WTC11 (cell line): Measurements from ENCODE around the gene MICU2. TPM values are rescaled to one million over a fixed set of nuclear protein-coding genes. Genes with fewer than 3 reads are reported as not detected.

Experiments used
- ATAC-seq: fragments of 200-7000 bp; cut with Tn5 transposase; 2 replicates; pipeline ENCODE4 v1.10.0; 2021; ENCODE audit warnings: mild to moderate bottlenecking, moderate library complexity
- CTCF ChIA-PET: fragments of 300-600 bp; sonication (Branson Sonifier 250); formaldehyde crosslinking; loops from one replicate; lab custom pipeline; 2021; ENCODE audit warnings: antibody characterized with exemption; lab: Charles Lee
- POLR2A ChIA-PET: fragments of 350-600 bp; sonication (Branson Sonifier 250); formaldehyde crosslinking; loops from one replicate; lab custom pipeline; 2021; ENCODE audit warnings: antibody characterized with exemption; lab: Charles Lee
- DNase-seq: peaks from one replicate; pipeline ENCODE4 v3.0.0; 2021; ENCODE audit warnings: low spot score
- H3K27ac Mint-ChIP-seq: 2 replicates; pipeline ENCODE4 v1.8.0; 2021; ENCODE audit warnings: mixed read lengths
- H3K27me3 Mint-ChIP-seq: 2 replicates; pipeline ENCODE4 v1.8.0; 2021; ENCODE audit warnings: low read depth, mild to moderate bottlenecking, moderate library complexity, mixed read lengths
- H3K36me3 Mint-ChIP-seq: 2 replicates; pipeline ENCODE4 v1.8.0; 2021; ENCODE audit warnings: mixed read lengths
- H3K4me1 Mint-ChIP-seq: 2 replicates; pipeline ENCODE4 v1.8.0; 2022; ENCODE audit warnings: mixed read lengths
- H3K4me3 Mint-ChIP-seq: 2 replicates; pipeline ENCODE4 v1.8.0; 2021; ENCODE audit warnings: mild to moderate bottlenecking, moderate library complexity, mixed read lengths
- H3K9me3 Mint-ChIP-seq: 2 replicates; pipeline ENCODE4 v1.8.0; 2021; ENCODE audit warnings: mixed read lengths
- CREM ChIP-seq: sonication (generic); formaldehyde crosslinking; IDR thresholded peaks from 2 replicates; pipeline ENCODE4 v1.8.1; 2022; ENCODE audit warnings: mild to moderate bottlenecking, missing genetic modification reagents, moderate library complexity
- ESRRA ChIP-seq: sonication (generic); formaldehyde crosslinking; IDR thresholded peaks from 2 replicates; pipeline ENCODE4 v1.8.1; 2022; ENCODE audit warnings: mild to moderate bottlenecking, missing genetic modification reagents, borderline replicate concordance
- ETV6 ChIP-seq: sonication (generic); formaldehyde crosslinking; IDR thresholded peaks from 2 replicates; pipeline ENCODE4 v1.8.1; 2022; ENCODE audit warnings: mild to moderate bottlenecking, missing genetic modification reagents
- GRHL2 ChIP-seq: fragments of 250-450 bp; sonication (Bioruptor Pico); IDR thresholded peaks from 2 replicates; pipeline ENCODE4 v1.8.0; 2022; ENCODE audit warnings: mild to moderate bottlenecking, moderate library complexity; ENCODE audit not compliant: insufficient replicate concordance, severe bottlenecking
- JUN ChIP-seq: sonication (generic); formaldehyde crosslinking; IDR thresholded peaks from 2 replicates; pipeline ENCODE4 v1.8.0; 2023; ENCODE audit warnings: mild to moderate bottlenecking, missing genetic modification reagents
- NR1H2 ChIP-seq: sonication (generic); formaldehyde crosslinking; IDR thresholded peaks from 2 replicates; pipeline ENCODE4 v1.9.0; 2021; ENCODE audit warnings: mild to moderate bottlenecking, moderate library complexity, missing genetic modification reagents
- RELA ChIP-seq: sonication (generic); formaldehyde crosslinking; IDR thresholded peaks from 2 replicates; pipeline ENCODE4 v1.8.1; 2022; ENCODE audit warnings: missing genetic modification reagents, mild to moderate bottlenecking, borderline replicate concordance
- SOX15 ChIP-seq: fragments of 250-450 bp; sonication (Bioruptor Pico); IDR thresholded peaks from 2 replicates; pipeline ENCODE4 v1.9.0; 2021; ENCODE audit warnings: mild to moderate bottlenecking
- TCF7 ChIP-seq: sonication (generic); formaldehyde crosslinking; IDR thresholded peaks from 2 replicates; pipeline ENCODE4 v1.8.0; 2022; ENCODE audit warnings: mild to moderate bottlenecking, low read depth, missing genetic modification reagents, moderate library complexity
- TEAD4 ChIP-seq: sonication (generic); formaldehyde crosslinking; IDR thresholded peaks from 2 replicates; pipeline ENCODE4 v1.8.0; 2022; ENCODE audit warnings: mild to moderate bottlenecking, missing genetic modification reagents
- ZNF121 ChIP-seq: sonication (generic); formaldehyde crosslinking; IDR thresholded peaks from 2 replicates; pipeline ENCODE4 v1.8.0; 2023; ENCODE audit warnings: missing genetic modification reagents
- ZNF219 ChIP-seq: sonication (generic); formaldehyde crosslinking; IDR thresholded peaks from 2 replicates; pipeline ENCODE4 v1.8.0; 2023; ENCODE audit warnings: missing genetic modification reagents, mild to moderate bottlenecking, borderline replicate concordance
- ZNF671 ChIP-seq: fragments of 250-450 bp; sonication (Bioruptor Pico); IDR thresholded peaks from 2 replicates; pipeline ENCODE4 v1.8.0; 2021; ENCODE audit warnings: mild to moderate bottlenecking
- total RNA-seq: library from RNA; stranded (reverse); gene quantifications from 3 replicates; pipeline ENCODE4 v1.2.3, GENCODE V29; 2021
- TF ChIP-seq, protein P1 (sequence below): sonication (generic); formaldehyde crosslinking; IDR thresholded peaks from 2 replicates; pipeline ENCODE4 v1.8.0; 2023; ENCODE audit warnings: missing genetic modification reagents
- TF ChIP-seq, protein P2 (sequence below): sonication (generic); formaldehyde crosslinking; IDR thresholded peaks from 2 replicates; pipeline ENCODE4 v1.8.1; 2023; ENCODE audit warnings: mild to moderate bottlenecking, missing genetic modification reagents
- TF ChIP-seq, protein P3 (sequence below): sonication (generic); formaldehyde crosslinking; IDR thresholded peaks from 2 replicates; pipeline ENCODE4 v1.8.1; 2022; ENCODE audit warnings: low read depth, mild to moderate bottlenecking, moderate library complexity, missing genetic modification reagents, borderline replicate concordance
- TF ChIP-seq, protein P4 (sequence below): sonication (generic); formaldehyde crosslinking; IDR thresholded peaks from 2 replicates; pipeline ENCODE4 v1.8.1; 2023; ENCODE audit warnings: mild to moderate bottlenecking, moderate library complexity, missing genetic modification reagents
- TF ChIP-seq, protein P5 (sequence below): fragments of 250-450 bp; sonication (Bioruptor Pico); IDR thresholded peaks from 2 replicates; pipeline ENCODE4 v1.8.0; 2021; ENCODE audit warnings: mild to moderate bottlenecking
- TF ChIP-seq, protein P6 (sequence below): sonication (generic); formaldehyde crosslinking; IDR thresholded peaks from 2 replicates; pipeline ENCODE4 v1.8.0; 2023; ENCODE audit warnings: mild to moderate bottlenecking, missing genetic modification reagents
- TF ChIP-seq, protein P7 (sequence below): fragments of 250-450 bp; sonication (Bioruptor Pico); IDR thresholded peaks from 2 replicates; pipeline ENCODE4 v1.9.0; 2021; ENCODE audit warnings: mild to moderate bottlenecking
- TF ChIP-seq, protein P8 (sequence below): sonication (generic); formaldehyde crosslinking; IDR thresholded peaks from 2 replicates; pipeline ENCODE4 v1.8.0; 2022; ENCODE audit warnings: mild to moderate bottlenecking, missing genetic modification reagents
- TF ChIP-seq, protein P9 (sequence below): sonication (generic); formaldehyde crosslinking; IDR thresholded peaks from 2 replicates; pipeline ENCODE4 v1.8.0; 2022; ENCODE audit warnings: mild to moderate bottlenecking, missing genetic modification reagents

MICU2 gene
- total RNA-seq, 1 experiment from 2014 or later, result 33.8 TPM

DNA sequence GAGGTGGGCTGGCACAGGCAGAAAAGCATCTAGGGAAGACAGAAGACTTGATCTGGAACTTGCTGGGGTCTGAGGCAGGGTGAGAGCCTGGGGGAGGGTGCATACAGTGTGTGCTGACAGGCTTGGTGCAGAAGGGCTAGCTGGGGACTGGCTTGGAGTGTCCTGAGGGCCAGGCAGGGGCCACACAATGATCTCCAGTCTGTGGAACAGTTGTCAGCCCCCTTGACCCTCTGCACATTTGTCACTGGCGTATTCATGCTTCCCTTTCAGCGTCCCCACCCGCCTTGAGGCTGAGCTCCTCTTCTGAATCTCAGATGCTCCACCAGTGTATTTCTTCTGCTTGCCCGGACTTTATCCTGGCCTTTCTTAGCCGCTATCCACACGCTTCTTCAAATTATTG, 2.8 kb upstream of the MICU2 start:
- Mint-ChIP-seq H3K27ac (no peak overlapping the region), H3K9me3 (no peaks in the 10 kb centered on the region), H3K4me3 (no peak overlapping the region), H3K36me3 (no peaks in the 10 kb centered on the region), H3K4me1 (peaks cover 6% of the 10 kb centered on the region), H3K27me3 (peaks cover 31% of the 10 kb centered on the region)
- ChIA-PET CTCF (interaction anchor here (0.7 kb wide), 1 partner anchor 1189 kb away, joined by 3 read pairs; no protein-coding TSS in a partner anchor), POLR2A (no interaction called here)
- DNase-seq (no peak), ATAC-seq (no peak)
- TF ChIP-seq TCF7 (CRISPR knock-in tag), result no peak
- no peak for TF ChIP-seq CREM
- TF ChIP-seq, protein P1, sequence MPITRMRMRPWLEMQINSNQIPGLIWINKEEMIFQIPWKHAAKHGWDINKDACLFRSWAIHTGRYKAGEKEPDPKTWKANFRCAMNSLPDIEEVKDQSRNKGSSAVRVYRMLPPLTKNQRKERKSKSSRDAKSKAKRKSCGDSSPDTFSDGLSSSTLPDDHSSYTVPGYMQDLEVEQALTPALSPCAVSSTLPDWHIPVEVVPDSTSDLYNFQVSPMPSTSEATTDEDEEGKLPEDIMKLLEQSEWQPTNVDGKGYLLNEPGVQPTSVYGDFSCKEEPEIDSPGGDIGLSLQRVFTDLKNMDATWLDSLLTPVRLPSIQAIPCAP (CRISPR knock-in tag), result no peak
- no peak for TF ChIP-seq SOX15 (CRISPR knock-in tag)
- TF ChIP-seq, protein P2, sequence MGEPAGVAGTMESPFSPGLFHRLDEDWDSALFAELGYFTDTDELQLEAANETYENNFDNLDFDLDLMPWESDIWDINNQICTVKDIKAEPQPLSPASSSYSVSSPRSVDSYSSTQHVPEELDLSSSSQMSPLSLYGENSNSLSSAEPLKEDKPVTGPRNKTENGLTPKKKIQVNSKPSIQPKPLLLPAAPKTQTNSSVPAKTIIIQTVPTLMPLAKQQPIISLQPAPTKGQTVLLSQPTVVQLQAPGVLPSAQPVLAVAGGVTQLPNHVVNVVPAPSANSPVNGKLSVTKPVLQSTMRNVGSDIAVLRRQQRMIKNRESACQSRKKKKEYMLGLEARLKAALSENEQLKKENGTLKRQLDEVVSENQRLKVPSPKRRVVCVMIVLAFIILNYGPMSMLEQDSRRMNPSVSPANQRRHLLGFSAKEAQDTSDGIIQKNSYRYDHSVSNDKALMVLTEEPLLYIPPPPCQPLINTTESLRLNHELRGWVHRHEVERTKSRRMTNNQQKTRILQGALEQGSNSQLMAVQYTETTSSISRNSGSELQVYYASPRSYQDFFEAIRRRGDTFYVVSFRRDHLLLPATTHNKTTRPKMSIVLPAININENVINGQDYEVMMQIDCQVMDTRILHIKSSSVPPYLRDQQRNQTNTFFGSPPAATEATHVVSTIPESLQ (CRISPR knock-in tag), result no peak
- TF ChIP-seq JUN (CRISPR knock-in tag), result no peak
- TF ChIP-seq NR1H2 (CRISPR knock-in tag), result no peak
- TF ChIP-seq RELA (CRISPR knock-in tag), result no peak
- no peak for TF ChIP-seq ZNF121
- TF ChIP-seq ZNF219 (CRISPR knock-in tag), result no peak
- TF ChIP-seq, protein P3, sequence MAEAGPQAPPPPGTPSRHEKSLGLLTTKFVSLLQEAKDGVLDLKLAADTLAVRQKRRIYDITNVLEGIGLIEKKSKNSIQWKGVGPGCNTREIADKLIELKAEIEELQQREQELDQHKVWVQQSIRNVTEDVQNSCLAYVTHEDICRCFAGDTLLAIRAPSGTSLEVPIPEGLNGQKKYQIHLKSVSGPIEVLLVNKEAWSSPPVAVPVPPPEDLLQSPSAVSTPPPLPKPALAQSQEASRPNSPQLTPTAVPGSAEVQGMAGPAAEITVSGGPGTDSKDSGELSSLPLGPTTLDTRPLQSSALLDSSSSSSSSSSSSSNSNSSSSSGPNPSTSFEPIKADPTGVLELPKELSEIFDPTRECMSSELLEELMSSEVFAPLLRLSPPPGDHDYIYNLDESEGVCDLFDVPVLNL (CRISPR knock-in tag), result no peak
- TF ChIP-seq, protein P4, sequence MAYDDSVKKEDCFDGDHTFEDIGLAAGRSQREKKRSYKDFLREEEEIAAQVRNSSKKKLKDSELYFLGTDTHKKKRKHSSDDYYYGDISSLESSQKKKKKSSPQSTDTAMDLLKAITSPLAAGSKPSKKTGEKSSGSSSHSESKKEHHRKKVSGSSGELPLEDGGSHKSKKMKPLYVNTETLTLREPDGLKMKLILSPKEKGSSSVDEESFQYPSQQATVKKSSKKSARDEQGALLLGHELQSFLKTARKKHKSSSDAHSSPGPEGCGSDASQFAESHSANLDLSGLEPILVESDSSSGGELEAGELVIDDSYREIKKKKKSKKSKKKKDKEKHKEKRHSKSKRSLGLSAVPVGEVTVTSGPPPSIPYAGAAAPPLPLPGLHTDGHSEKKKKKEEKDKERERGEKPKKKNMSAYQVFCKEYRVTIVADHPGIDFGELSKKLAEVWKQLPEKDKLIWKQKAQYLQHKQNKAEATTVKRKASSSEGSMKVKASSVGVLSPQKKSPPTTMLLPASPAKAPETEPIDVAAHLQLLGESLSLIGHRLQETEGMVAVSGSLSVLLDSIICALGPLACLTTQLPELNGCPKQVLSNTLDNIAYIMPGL (CRISPR knock-in tag), result no peak
- TF ChIP-seq, protein P5, sequence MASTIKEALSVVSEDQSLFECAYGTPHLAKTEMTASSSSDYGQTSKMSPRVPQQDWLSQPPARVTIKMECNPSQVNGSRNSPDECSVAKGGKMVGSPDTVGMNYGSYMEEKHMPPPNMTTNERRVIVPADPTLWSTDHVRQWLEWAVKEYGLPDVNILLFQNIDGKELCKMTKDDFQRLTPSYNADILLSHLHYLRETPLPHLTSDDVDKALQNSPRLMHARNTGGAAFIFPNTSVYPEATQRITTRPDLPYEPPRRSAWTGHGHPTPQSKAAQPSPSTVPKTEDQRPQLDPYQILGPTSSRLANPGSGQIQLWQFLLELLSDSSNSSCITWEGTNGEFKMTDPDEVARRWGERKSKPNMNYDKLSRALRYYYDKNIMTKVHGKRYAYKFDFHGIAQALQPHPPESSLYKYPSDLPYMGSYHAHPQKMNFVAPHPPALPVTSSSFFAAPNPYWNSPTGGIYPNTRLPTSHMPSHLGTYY (CRISPR knock-in tag), result no peak
- TF ChIP-seq, protein P6, sequence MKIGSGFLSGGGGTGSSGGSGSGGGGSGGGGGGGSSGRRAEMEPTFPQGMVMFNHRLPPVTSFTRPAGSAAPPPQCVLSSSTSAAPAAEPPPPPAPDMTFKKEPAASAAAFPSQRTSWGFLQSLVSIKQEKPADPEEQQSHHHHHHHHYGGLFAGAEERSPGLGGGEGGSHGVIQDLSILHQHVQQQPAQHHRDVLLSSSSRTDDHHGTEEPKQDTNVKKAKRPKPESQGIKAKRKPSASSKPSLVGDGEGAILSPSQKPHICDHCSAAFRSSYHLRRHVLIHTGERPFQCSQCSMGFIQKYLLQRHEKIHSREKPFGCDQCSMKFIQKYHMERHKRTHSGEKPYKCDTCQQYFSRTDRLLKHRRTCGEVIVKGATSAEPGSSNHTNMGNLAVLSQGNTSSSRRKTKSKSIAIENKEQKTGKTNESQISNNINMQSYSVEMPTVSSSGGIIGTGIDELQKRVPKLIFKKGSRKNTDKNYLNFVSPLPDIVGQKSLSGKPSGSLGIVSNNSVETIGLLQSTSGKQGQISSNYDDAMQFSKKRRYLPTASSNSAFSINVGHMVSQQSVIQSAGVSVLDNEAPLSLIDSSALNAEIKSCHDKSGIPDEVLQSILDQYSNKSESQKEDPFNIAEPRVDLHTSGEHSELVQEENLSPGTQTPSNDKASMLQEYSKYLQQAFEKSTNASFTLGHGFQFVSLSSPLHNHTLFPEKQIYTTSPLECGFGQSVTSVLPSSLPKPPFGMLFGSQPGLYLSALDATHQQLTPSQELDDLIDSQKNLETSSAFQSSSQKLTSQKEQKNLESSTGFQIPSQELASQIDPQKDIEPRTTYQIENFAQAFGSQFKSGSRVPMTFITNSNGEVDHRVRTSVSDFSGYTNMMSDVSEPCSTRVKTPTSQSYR, result no peak

DNA sequence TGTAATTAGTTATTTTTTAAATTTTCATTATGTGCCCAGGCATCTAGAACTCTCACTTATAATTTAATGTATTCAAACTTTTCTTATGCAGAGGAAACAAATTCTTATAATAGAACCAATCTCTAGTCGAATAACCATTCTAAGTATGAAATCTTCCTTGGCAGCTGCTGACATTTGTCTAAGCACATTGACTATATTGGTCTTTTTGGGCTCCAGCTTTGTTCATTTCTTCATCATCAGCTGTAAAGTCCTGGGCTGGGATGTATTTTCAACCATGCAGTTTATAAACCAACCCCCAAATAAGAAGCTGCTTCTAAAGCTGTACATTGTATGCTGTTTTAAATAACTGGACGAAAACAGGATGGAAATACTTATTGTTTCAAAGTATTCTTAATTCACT, 2.3 kb upstream of the MICU2 start:
- ATAC-seq, result no peak
- no peak for TF ChIP-seq ETV6 (CRISPR knock-in tag)
- TF ChIP-seq ESRRA (CRISPR knock-in tag), result no peak
- no peak for TF ChIP-seq ZNF671 (CRISPR knock-in tag)
- TF ChIP-seq GRHL2 (CRISPR knock-in tag), result no peak
- TF ChIP-seq, protein P7, sequence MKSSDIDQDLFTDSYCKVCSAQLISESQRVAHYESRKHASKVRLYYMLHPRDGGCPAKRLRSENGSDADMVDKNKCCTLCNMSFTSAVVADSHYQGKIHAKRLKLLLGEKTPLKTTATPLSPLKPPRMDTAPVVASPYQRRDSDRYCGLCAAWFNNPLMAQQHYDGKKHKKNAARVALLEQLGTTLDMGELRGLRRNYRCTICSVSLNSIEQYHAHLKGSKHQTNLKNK, result no peak
- TF ChIP-seq TEAD4 (CRISPR knock-in tag), result no peak
- TF ChIP-seq, protein P8, sequence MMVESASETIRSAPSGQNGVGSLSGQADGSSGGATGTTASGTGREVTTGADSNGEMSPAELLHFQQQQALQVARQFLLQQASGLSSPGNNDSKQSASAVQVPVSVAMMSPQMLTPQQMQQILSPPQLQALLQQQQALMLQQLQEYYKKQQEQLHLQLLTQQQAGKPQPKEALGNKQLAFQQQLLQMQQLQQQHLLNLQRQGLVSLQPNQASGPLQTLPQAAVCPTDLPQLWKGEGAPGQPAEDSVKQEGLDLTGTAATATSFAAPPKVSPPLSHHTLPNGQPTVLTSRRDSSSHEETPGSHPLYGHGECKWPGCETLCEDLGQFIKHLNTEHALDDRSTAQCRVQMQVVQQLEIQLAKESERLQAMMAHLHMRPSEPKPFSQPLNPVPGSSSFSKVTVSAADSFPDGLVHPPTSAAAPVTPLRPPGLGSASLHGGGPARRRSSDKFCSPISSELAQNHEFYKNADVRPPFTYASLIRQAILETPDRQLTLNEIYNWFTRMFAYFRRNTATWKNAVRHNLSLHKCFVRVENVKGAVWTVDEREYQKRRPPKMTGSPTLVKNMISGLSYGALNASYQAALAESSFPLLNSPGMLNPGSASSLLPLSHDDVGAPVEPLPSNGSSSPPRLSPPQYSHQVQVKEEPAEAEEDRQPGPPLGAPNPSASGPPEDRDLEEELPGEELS (CRISPR knock-in tag), result no peak
- TF ChIP-seq, protein P9, sequence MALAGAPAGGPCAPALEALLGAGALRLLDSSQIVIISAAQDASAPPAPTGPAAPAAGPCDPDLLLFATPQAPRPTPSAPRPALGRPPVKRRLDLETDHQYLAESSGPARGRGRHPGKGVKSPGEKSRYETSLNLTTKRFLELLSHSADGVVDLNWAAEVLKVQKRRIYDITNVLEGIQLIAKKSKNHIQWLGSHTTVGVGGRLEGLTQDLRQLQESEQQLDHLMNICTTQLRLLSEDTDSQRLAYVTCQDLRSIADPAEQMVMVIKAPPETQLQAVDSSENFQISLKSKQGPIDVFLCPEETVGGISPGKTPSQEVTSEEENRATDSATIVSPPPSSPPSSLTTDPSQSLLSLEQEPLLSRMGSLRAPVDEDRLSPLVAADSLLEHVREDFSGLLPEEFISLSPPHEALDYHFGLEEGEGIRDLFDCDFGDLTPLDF (CRISPR knock-in tag), result no peak
- CTCF ChIA-PET, result interaction anchor here (0.7 kb wide), 1 partner anchor 1190 kb away, joined by 3 read pairs; no protein-coding TSS in a partner anchor
- POLR2A ChIA-PET, result no interaction called here
- no peak overlapping the region for H3K27ac Mint-ChIP-seq
- no peak overlapping the region for H3K4me3 Mint-ChIP-seq
- H3K4me1 Mint-ChIP-seq, result peaks cover 9% of the 10 kb centered on the region
- H3K27me3 Mint-ChIP-seq, result peaks cover 31% of the 10 kb centered on the region
- H3K9me3 Mint-ChIP-seq, result no peaks in the 10 kb centered on the region
- DNase-seq, result no peak
- no peaks in the 10 kb centered on the region for H3K36me3 Mint-ChIP-seq
